Left kidney (tissue), 2 donors: Measurements from ENCODE around the gene RIOK3. TPM values are rescaled to one million over a fixed set of nuclear protein-coding genes. Genes with fewer than 3 reads are reported as not detected.
"Not testable (repeated sequence)": the region's sequence is repeated elsewhere in the genome, so short reads cannot be mapped to it uniquely, and the experiment has no call there.

Source experiments
- DNase-seq: peaks from one replicate; pipeline ENCODE4 v3.0.0-alpha.2; 2013
- polyA plus RNA-seq: library from polyadenylated mRNA; unstranded; fragments of 120-200 nt; gene quantifications from one replicate; pipeline ENCODE4 v1.2.1, GENCODE V29; 2013; ENCODE audit not compliant: insufficient read length

Gene RIOK3
- polyA plus RNA-seq, 1 donor: 98.1 TPM

GRCh38 chr18:23495723-23496440 lies 42.8 kb downstream of the RIOK3 start:
- no peak for DNase-seq

GRCh38 chr18:23498117-23498516 lies 45.0 kb downstream of the RIOK3 start:
- no peak for DNase-seq

GRCh38 chr18:23498877-23499276 lies 45.8 kb downstream of the RIOK3 start:
- DNase-seq: no peak

DNA sequence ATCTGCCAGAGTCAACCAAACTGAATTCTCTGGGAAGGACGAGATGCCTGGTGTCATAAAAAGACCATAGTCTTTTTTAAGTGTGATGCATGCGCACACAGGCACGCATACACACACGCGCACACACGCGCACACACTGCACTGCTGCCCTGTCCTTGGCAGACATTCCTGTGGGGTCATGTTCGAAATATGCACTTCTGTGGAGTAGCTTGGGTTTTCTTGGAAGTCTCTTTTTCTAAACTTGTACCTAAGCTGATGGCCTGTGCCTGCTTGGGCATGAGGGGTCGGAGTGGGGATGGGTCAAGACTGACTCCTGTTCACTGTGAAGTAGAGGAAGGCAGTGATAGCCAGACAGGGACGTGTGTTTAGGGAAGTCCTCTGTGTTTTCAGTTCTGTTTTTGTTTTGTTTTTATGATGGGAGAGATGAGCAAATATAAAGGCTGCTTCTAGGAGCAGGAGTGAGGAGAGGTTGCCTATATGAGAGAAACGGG lies 46.2 kb downstream of the RIOK3 start:
- DNase-seq: no peak

- no peak for DNase-seq
Measured at GRCh38 chr18:23501626-23502025, 48.5 kb downstream of the RIOK3 start.

DNA sequence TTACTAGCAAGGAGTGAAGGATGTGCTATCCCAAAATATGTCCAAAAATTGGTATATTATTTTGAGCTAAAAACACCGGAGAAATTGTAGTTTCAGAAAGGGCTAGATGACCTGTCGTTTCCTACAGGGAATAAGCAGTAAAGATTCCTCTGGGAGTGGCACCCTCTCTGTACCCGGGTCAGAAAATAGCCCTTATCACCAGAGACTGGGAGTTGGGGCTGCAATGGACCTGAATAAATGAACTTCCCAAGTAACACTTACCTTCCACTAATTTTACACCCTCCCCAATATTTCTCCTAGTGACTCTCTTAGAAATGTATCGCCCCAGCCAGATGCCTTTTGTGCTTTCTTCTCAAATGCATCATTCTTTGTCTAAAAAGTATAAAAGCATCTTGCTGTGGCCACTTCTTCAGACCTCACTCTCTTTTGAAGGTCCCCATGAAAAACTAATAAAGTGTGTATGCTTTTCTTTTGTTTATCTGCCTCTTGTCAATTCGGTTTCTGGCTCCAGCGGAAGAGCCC lies 49.5 kb downstream of the RIOK3 start:
- no peak for DNase-seq

GRCh38 chr18:23503038-23503962 lies 50.2 kb downstream of the RIOK3 start, which contains the start of gene RMC1:
Gene RMC1 (plus strand): TSS chr18:23503511. CDS start chr18:23503619, 108 bp downstream.
- DNase-seq: peak; percentile 90

- no peak for DNase-seq
Measured at GRCh38 chr18:23503963-23504344, 50.9 kb downstream of the RIOK3 start.

DNA sequence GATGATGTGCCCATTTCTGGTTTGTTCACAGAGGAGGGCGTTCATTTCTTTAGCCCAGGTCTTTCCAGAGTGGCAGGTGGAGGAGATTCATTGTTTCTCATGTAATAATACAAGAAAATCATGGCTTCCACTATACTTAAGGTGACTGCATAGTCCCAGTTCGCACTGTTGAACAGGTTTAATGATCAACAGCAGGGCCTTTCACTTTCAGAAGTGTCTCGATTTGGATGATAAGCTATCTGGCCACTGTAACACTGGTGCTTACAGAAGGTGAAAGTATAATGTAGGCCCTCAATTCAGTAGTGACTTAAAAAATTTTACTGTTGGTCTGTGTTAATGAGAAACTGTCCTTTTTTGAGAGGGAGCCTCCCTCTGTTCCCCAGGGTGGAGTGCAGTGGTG lies 51.6 kb downstream of the RIOK3 start:
- DNase-seq: no peak

DNA sequence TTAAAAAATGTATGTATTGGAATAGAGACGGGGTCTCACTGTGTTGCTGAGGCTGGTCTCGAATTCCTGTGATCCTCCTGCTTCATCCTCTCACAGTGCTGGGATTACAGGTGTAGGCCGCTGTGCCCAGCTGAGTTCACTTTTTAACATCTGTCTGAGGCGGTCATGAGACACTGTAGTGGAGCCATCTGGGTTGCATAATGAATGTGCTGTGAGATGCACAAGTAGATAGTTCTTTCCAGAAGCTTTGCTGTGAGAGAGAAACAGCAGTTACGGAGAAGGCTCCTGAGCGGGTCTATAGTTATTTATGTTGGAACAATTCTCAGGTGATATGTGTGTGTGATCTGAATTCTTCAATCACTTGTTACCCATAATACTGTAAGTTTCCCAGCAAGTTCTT lies 53.3 kb downstream of the RIOK3 start:
- no peak for DNase-seq

DNA sequence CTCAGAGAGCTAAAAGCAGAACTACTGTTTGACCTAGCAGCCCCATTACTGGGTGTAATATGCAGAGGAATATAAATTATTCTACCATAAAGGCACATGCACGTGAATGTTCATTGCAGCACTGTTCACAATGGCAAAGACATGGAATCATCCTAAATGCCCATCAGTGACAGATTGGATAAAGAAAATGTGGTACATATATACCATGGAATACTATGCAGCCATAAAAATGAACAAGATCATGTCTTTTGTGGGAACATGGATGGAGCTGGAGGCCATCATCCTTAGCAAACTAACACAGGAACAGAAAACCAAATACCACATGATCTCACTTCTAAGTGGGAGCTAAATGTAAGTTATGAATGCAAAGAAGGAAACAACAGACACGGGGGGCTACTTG lies 57.8 kb downstream of the RIOK3 start:
- DNase-seq: not testable (repeated sequence)

DNA sequence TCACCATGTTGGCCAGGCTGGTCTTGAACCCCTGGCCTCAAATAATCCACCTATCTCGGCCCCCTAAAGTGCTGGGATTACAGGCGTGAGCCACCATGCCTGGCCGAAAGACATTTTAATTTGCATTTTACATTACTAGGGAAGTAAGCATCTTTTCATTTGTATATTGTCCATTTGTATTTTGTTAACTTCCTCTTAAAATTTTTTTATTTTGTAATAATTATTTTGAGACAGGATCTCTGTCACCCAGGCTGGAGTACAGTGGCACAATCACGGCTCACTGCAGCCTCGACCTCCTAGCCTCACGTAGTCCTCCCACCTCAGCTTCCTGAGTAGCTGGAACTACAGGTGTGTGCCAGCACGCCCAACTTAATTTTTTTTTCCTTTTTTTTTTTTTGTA lies 59.1 kb downstream of the RIOK3 start:
- DNase-seq: not testable (repeated sequence)

- no peak for DNase-seq
Measured at GRCh38 chr18:23512641-23513040, 59.6 kb downstream of the RIOK3 start.

- DNase-seq: peak; percentile 80
Measured at GRCh38 chr18:23515911-23516546, 62.9 kb downstream of the RIOK3 start.

DNA sequence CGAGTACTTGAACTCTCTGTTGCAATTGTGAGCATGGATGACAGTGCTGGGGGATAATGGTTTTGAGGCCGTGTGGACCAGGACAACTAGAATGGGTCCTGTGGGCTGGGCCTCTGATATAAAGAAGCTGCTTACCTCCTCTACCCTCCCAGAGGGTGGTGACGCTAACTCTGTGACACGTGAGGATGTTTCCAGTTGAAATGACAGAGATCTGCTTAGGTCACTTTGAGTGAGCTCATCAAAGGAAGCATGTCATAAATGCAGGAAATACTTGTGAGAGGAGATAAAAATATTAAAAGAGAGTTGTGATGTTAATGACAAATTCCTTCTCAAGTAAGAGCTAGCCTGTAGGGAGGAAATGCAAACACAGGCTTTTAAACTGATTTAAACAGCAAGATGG lies 66.6 kb downstream of the RIOK3 start:
- no peak for DNase-seq

GRCh38 chr18:23521271-23521670 lies 68.2 kb downstream of the RIOK3 start:
- DNase-seq: no peak

- no peak for DNase-seq
Measured at GRCh38 chr18:23521907-23522306, 68.8 kb downstream of the RIOK3 start.

- no peak for DNase-seq
Measured at GRCh38 chr18:23523429-23524212, 70.5 kb downstream of the RIOK3 start.

DNA sequence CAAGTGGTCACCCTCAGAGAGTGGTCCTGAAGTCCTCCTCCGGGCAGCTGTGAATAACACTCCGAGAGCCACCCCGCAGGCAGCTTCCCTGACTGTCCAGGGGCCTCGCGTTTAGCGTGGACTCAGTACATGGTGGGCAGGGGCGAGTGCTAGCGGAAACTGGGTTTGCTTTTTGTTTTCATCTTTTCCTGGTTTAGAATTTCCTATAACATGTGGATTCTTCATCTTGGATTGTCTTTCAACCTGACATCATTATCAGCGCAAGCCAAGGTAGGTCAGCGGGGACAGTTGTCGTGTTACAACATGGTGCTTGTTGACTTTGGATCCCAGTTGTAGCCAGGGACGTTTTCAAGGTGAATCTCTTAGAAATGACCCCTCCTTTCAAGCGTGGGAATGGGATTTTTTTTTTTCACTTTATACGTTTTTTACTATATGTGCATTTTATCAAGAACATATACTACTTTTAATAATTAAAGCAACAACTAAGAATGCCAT lies 71.2 kb downstream of the RIOK3 start:
- DNase-seq: no peak

GRCh38 chr18:23526501-23527063 lies 73.5 kb downstream of the RIOK3 start:
- peak; percentile 44 for DNase-seq
